Endothelial cell of hepatic sinusoid (primary cell): ENCODE results near the gene ROPN1L.

Experiments used
- in situ Hi-C: cut with HindIII; loops from 2 replicates; pipeline ENCODE4 v1.10.0; 2017; ENCODE audit warnings: low sequenced_read_pairs

The ROPN1L gene

DNA sequence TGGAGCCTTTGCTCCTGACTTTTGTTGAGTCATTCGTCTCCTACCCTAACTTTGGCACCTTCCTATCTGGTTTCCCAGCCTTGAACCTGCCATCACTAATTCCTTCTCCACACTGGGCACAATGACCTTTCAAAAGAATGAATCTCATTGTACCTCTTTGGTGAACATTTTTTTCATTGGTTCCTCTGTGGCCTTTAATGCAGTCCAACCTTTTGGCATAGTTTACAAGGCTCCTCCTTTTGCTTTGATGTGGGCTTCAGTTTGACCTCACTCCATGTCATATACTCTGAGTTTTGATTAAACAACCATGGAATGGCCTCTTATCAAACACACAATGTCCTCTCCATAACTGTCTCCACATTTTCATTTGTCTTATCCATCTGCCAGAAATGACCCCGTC lies 14.5 kb upstream of the ROPN1L start:
- in situ Hi-C loops: loop anchor here (10.0 kb wide), 1 partner anchor 132 kb away; no protein-coding TSS in a partner anchor

DNA sequence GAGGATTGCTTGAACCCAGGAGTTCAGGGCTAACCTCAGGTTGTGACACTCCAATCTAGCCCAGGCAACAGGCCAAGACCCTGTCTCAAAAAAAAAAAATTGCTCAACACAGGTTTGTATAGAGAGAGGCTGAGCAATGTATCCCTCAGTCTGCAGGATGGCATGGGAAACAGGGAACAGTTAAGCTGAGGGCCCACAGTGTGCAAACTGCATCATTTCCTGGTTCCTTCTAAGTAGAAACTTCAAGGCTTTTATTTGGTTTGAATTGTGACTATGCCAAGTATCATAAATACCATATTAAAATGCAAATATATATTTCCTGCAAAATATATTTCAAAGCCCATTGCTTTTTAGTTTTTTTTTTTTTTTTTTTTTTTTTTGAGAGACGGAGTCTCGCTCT lies 13.7 kb upstream of the ROPN1L start:
- in situ Hi-C loops: loop anchor here (10.0 kb wide), 1 partner anchor 133 kb away; no protein-coding TSS in a partner anchor

DNA sequence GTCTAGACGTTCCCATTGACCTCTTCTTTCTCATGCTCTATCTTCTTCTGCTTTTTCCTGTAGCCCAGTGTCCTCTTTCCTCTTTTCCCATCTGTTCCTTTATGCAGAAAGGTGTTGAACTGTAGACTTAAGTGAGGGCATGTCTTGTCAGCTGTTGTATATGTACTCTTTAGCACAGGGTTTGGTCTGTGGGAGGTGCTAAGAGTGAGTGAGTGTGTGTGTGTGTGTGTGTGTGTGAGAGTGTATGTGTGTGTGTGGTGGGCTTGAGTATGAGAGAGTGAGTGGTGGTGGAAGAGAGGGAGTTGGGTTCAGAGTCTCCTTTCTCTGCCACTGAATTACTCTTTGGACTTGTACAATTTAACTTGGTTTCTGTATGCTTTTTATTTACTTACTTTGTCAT lies 10.3 kb upstream of the ROPN1L start:
- in situ Hi-C loops: no loop called here

DNA sequence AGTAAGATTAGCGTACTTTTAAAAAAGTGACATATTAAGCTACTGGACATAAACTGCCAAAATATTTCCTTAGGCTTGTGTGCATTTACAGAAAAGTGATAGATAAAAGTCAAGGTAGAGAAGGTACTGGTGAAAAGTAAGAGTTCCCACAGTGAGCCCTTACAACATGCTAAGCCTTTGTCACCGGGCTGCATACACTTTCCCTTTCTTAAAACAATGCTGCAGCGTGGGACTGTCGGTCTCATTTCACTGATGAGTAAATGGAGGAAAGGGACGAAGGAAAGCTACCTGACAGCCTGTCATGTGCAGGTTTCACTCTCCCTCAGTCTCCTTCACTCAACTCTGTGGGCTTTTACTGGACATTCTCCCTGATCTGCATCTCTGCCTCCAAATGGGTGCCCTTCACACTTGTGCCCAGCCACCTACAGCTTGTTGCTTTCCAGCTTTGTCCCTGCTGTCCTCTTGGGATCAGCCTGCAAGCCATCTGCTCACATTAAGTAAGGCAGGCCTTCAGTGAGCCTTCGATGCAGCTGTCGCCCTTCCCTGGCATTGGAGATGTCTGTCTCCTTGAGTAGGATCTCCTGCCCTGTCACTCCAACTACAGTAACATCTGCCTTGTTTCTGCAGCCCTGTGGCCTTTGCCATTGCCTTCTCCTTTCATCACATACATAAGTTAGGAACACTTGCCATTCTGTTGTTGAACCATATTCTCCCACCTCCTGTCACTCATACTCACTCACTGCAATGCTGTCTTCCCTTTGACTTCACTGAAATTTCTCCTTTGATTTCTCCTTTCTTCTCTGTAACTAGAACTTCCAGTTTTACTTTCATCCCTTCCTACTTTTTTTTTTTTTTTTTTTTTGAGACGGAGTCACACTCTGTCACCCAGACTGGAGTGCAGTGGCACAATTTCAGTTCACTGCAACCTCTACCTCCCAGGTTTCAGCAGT lies 9.3 kb upstream of the ROPN1L start:
- in situ Hi-C loops: no loop called here

DNA sequence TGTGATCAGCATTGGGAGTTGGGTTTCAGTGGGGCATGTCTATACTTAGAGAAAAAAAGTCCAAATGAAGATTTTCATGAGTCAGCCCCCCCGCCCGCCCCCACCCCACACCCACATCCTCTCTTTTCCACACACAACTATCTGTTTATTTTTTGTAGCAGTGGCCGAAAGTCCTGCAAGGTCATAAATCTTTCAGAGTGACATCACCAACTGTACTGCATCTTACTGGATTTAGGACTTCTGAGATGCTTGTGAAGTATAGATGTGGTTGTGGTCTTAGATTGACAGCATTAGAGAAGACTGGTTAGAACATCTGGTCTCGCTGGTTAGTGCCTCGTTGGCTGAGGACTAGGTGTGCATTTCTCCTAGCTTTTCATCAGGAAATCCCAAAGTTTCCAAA lies 7.3 kb upstream of the ROPN1L start:
- in situ Hi-C loops: no loop called here

DNA sequence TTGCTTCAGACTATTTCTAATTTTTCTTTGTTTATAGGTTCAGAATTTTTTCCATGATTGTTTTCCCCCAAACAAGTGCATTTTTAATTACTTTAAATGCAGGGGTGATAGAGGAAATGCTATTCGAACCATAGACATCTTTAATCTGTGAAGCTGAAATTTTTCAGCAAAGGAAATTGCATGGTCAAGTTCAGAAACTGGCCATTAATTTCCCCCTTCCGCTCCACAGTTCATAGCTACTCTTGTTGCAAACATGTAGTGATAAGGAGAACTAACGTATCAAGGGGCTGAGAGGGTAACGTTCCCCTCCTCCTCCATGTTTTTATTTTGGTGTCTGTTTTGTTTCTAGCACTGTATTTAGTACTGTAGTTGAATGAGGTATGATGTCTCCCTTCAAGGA lies 3.4 kb upstream of the ROPN1L start:
- in situ Hi-C loops: no loop called here

DNA sequence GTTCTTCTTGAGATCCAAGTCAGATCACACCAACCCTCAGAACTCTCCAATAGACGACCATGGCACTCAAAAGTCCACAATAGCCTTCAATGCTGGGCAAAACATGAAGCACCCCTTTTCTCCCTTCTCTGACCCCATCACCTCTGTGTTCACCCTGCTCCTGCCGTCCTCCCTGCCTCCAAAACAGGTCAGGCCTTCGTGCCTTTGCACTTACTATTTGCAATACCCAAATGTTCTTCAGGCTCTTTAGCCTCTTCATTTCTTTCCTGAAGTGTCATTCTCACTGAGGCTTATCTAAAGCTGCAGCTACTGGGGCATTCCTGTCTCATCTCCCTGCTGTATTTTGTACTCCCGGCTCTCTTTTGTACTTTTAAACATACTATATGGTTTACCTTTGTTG lies 2.0 kb upstream of the ROPN1L start:
- in situ Hi-C loops: no loop called here

DNA sequence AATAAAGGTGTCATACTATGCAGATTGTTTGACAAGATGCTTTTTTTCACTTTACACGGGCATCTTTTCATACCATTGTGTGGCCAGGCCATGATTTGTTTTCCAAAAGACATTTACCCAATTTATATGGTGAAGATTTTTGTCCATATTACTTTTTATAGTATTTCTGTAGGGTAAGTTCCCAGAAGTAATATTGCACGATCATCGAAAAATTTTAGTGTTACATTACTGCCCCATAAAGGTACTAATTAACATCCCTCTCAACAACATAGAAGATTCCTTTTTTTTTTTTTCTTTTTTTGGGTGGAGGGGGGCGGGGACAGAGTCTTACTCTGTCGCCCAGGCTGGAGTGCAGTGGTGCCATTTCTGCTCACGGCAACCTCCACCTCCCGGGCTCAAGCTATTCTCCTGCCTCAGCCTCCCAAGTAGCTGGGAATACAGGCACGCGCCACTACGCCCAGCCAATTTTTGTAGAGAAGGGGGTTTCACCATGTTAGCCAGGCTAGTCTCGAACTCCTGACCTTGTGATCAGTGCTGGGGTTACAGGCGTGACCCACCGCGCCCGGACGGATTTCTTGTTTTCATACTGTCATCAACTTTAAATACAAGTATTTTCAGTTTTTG lies 1.2 kb upstream of the ROPN1L start:
- in situ Hi-C loops: no loop called here

DNA sequence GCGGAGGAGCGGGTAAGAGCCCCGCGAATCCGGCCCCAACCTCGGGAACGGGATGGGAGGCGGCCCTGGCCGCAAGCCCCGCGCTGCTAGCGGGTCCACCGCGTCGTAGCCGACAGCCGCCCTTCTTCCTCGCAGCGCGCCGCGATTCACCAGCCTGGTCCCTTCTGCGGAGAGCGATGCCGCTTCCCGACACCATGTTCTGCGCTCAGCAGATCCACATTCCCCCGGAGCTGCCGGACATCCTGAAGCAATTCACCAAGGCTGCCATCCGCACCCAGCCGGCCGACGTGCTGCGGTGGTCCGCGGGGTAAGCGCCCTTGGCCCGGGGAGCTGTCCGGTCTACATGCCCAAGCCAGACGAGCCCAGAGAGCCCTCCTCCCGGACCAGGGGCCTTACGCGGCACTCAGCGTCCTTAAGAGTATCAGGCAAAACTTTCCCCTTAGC lies 335 bp downstream of the ROPN1L start:
- in situ Hi-C loops: no loop called here

DNA sequence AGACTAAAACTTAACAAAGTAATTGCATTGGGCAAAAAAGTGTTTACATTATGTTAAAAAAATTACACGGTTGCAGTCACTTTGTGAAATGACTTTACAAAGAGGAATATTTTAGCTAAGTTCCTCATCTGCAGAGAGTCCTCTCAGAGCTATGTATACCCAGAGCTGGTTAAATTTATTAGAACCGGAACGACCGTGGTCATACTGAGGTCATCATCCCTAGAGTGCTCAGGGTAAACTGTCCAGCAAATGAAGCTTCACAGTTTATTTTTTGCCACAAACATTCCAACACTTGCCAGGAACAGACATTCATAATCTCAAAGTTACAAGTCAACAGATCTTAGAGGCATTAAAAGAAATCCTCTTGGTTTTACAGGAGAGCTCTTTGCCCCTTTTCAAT lies 897 bp downstream of the ROPN1L start:
- in situ Hi-C loops: no loop called here

DNA sequence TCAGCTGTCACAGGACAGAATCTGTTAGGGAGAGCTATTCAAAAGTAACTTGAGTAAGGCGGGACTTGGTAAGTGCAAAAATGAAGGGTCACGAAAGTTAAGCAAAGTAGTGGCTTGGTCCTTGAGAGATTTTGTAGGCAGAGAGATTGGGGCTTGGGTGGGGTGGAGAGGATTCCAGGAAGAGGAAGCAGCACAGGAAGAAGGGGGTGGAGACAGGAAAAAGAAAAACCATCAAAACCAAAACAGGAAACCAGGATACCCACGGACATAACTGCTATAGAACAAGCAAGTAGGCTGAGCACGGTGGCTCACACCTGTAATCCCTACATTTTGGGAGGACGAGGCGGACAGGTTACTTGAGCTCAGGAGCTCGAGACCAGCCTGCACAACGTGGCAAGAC lies 3.7 kb downstream of the ROPN1L start:
- in situ Hi-C loops: no loop called here

DNA sequence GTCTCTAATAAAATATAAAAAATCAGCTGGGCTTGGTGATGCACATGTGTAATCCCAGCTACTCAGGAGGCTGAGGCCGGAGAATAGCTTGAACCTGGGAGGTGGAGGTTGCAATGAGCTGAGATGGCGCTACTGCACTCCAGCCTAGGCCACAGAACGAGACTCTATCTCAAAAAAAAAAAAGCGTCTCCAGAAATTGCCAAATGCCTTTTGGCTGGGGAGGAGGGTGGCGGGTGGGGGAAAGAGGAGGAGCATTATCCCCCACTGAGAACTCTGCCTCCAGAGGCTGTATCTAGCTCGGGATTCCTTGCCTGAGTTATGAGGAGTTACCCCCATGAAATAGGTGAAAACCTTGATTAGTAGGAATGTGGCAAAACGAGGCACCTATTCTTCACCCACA lies 4.8 kb downstream of the ROPN1L start:
- in situ Hi-C loops: no loop called here

DNA sequence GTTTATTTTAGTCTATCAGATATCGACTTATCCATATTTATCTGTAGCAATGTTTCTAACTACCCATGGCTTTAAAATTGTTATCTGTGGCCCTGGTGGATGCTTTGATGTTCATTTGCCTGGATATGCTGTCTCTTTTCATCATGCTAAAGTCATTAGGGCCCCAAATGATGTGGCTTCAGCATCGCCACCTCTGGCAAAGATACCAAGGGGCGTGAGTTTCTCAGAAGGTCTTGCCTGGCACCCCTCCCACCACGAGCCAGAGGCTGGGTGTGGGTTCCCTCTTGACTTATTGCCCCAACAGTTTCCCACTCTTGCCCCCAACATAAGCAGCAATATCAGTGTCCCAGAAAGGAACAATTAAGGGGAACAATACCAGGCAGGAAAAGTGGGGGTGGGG lies 5.4 kb downstream of the ROPN1L start:
- in situ Hi-C loops: no loop called here

DNA sequence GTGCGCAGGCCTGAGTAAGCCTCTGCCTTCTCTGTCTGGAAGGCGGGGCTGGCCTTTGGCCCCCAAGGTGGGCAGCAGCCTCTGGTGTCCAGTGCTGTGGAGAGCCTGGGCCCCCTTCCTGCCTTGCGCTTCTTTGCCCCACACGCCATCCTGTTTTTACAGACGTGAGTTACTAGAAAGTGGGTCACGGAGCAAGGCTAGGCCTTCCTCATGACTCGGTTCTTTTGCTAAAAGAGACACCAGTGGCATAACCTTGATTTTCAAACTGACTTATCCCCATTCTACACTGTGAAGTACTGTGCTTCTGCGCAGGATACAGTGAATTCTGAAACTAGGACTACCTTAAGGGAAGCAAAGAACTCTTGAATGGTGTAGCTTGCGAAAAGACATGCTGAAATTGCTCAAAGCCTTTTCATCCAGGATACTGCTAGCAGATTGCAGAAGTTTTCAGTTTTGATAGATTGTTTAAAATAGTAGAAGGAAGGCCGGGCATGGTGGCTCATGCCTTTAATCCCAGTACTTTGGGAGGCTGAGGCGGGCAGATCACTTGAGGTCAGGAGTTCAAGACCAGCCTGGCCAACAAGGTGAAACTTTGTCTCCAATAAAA lies 7.2 kb downstream of the ROPN1L start:
- in situ Hi-C loops: no loop called here

DNA sequence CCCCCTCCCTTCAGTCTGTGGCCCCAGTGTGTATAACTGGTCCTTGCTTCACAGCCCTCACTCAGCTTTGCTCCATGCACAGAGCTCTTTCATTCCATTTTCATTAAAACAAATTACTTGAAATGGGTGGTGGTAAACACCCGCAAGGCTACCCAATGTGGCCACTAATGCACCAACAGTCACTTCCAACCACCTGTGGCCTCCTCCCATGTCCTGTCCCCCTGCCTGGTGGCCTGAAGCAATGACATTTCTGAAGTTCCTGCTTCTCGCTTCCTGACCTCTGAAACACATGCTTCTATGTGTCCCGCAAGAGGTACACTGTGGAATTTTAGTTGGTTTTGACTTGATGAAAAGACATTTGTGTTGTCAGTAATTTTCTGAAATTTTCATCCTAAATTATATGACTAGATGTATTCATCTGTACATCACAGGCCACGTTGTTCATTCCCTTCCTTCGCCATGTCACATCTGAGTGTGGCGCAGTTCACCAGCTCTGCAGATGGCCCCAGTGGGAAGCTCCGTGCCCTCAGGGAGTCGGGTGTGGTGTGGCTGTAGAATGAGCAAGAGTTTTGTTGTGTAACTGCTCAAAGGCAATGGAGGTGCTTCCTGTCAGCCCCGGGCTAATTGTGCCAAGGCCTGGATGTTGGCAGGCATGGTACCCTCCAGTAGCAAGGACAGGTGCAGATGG lies 9.6 kb downstream of the ROPN1L start:
- in situ Hi-C loops: loop anchor here (5.0 kb wide), 2 partner anchors 91 to 176 kb away; no protein-coding TSS in a partner anchor

DNA sequence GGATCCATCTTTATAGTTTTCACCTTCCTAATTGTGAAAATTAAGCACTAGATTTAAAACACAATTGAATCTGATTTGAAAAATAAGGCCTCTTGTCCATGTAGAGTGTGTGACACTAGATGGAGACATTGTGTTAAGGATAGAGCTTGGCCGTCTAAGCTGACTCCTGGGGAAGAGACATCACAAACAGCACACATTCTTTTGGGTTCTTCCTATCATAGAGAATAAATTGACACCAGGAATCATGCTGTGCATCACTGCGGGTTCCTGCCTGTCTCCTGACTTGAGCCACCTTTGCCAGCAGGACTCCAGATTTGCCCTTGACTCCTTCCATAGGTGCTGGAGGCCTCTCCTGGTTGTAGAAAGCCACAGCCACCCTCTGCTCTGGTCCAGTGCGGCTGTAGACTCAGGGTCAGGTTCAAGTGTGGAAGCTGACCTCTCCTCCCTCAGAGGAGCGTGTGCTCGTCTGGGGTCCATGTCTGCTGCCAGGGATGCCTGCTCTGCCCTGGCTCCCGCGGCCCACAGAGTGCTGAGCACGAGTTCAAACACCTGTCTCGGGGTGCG lies 11.2 kb downstream of the ROPN1L start:
- in situ Hi-C loops: loop anchor here (5.0 kb wide), 2 partner anchors 89 to 174 kb away; no protein-coding TSS in a partner anchor

DNA sequence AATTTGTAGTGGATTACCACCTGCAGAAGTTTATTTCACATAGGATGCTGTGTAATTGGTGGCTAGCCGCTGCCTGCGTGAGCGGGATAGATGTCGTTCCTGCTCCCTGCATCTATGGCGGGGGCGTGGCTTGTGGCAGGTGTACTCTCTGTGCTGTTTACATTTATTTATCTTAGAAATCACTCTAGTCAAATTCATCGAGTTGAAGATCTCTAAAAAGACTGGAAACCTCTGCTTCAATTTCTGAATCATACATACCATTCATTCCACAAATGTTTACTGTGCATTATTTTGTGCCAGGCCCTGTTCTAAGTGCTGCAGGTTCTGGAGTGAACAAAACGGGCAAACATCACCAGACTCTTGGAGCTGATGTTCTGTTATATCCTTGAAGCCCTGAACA lies 11.9 kb downstream of the ROPN1L start:
- in situ Hi-C loops: loop anchor here (5.0 kb wide), 2 partner anchors 89 to 174 kb away; no protein-coding TSS in a partner anchor

DNA sequence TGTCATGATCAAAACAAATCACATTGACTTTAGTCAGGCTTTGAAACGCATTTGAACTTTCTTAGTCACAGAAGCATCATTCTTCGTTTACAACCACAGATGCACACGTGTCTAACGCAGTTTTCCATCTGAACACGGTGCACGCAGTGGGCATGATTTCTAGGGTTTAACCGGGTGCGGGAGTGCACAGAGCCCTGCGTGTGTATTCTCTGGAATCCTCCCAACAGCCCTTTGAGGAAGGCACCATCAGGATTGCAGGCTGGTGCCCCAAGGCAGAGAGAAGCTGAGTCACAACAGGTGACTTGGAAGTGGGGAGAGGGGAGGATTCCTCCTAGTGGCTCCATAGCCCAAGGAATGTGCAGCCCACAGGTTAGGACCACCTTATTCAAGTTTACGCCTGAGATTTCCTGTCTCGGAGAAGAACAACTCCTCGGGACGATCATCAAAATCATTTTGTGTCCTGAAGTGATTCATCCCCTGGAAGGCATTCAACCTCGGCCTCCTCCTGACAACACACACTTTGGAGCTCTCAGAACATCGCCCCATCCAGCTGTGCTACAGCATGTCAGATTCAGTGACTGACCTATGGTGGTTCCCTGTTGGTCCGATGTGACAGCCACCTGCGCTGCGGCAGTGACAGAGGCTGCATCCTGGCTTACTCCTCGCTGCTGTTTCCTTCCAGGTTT lies 13.1 kb downstream of the ROPN1L start:
- in situ Hi-C loops: loop anchor here (5.0 kb wide), 2 partner anchors 88 to 173 kb away; no protein-coding TSS in a partner anchor

DNA sequence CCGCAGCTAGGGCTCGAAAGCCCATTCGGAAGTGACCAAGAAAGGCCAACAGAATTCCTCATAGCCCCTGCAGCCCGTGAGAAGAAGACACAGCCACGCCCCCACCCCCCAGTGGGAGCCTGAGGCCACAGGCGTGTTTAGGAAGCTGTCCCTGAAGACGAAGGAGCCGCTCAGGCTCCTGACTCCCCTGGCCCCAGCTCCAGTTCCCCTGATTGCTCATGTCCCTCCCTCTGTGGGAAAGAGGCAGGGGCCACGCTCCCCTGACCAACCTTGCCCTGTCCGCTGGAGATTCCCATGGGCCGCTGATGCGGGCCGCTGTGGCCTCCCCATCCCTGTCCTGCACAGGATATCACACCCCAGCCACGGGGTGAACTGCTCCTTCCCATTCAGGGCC lies 13.6 kb downstream of the ROPN1L start:
- in situ Hi-C loops: no loop called here
